OCI-LY3 (cell line): ENCODE data around the gene TBATA.

Experiments
- H2AFZ ChIP-seq: fragments of 200-600, 300-600 bp; shearing (Covaris generic); 2 replicates; pipeline ENCODE4 v1.6.0; 2014; ENCODE audit warnings: antibody characterized with exemption, low read depth, low read length
- H3K27ac ChIP-seq: fragments of 200-600, 300-600 bp; sonication (generic); 2 replicates; pipeline ENCODE4 v1.5.1; 2014; ENCODE audit warnings: mild to moderate bottlenecking, low read length, moderate library complexity, mixed read lengths
- H3K27me3 ChIP-seq: fragments of 200-600, 300-600 bp; sonication (generic); 2 replicates; pipeline ENCODE4 v1.6.1; 2014; ENCODE audit warnings: low read depth, low read length, mixed read lengths
- H3K36me3 ChIP-seq: fragments of 200-600, 300-600 bp; sonication (generic); replicated peaks from 2 replicates; pipeline ENCODE3; 2014; ENCODE audit warnings: low read depth, low read length, mixed read lengths
- H3K4me1 ChIP-seq: fragments of 300-600, 200-600 bp; sonication (generic); 2 replicates; pipeline ENCODE4 v1.6.1; 2014; ENCODE audit warnings: low read length, mixed read lengths
- H3K4me2 ChIP-seq: fragments of 200-600, 300-600 bp; sonication (generic); 2 replicates; pipeline ENCODE4 v1.6.1; 2014; ENCODE audit warnings: low read length, mixed read lengths
- H3K4me3 ChIP-seq: fragments of 300-600, 200-600 bp; sonication (generic); 2 replicates; pipeline ENCODE4 v1.5.1; 2014; ENCODE audit warnings: antibody characterized with exemption, mild to moderate bottlenecking, low read length, moderate library complexity
- H3K79me2 ChIP-seq: fragments of 300-600, 200-600 bp; shearing (Covaris generic); 2 replicates; pipeline ENCODE4 v1.6.1; 2014; ENCODE audit warnings: mild to moderate bottlenecking, low read length, mixed read lengths
- H3K9ac ChIP-seq: fragments of 300-600, 200-600 bp; shearing (Covaris generic); 2 replicates; pipeline ENCODE4 v1.6.0; 2014; ENCODE audit warnings: mild to moderate bottlenecking, low read length, moderate library complexity
- H3K9me3 ChIP-seq: fragments of 200-600, 300-600 bp; shearing (Covaris generic); 2 replicates; pipeline ENCODE4 v1.6.1; 2014; ENCODE audit warnings: low read length, mixed read lengths; ENCODE audit not compliant: insufficient read depth
- H4K20me1 ChIP-seq: fragments of 200-600, 300-600 bp; sonication (generic); 2 replicates; pipeline ENCODE4 v1.6.1; 2016; ENCODE audit warnings: low read length, mixed read lengths; ENCODE audit not compliant: insufficient read depth
- CTCF ChIP-seq: fragments of 200-600, 300-600 bp; sonication (generic); IDR thresholded peaks from 2 replicates; pipeline ENCODE4 v1.5.1; 2014; ENCODE audit warnings: antibody characterized with exemption, low read length, low read depth
- EZH2phosphoT487 ChIP-seq: fragments of 200-600 bp; shearing (Covaris generic); IDR thresholded peaks from 2 replicates; pipeline ENCODE4 v1.6.1; 2018; ENCODE audit warnings: antibody characterized with exemption, mixed run types, low read depth

The TBATA gene

GRCh38 chr10:70780772-70781171 lies 4.4 kb downstream of the TBATA start:
- no peak for TF ChIP-seq CTCF
- TF ChIP-seq EZH2phosphoT487 = no peak
- H3K4me3 ChIP-seq = no peak overlapping the region
- no peaks in the 10 kb centered on the region for H3K27me3 ChIP-seq
- H4K20me1 ChIP-seq = no peaks in the 10 kb centered on the region
- H3K9me3 ChIP-seq = no peaks in the 10 kb centered on the region
- no peak overlapping the region for H2AFZ ChIP-seq
- H3K9ac ChIP-seq = no peak overlapping the region
- no peaks in the 10 kb centered on the region for H3K79me2 ChIP-seq
- H3K36me3 ChIP-seq = no peaks in the 10 kb centered on the region
- no peak overlapping the region for H3K27ac ChIP-seq
- no peaks in the 10 kb centered on the region for H3K4me1 ChIP-seq
- H3K4me2 ChIP-seq = no peak overlapping the region

GRCh38 chr10:70780370-70780760 lies 4.8 kb downstream of the TBATA start:
- no peak overlapping the region for H3K4me2 ChIP-seq
- H3K9ac ChIP-seq = no peak overlapping the region
- H4K20me1 ChIP-seq = no peaks in the 10 kb centered on the region
- no peaks in the 10 kb centered on the region for H3K36me3 ChIP-seq
- H3K9me3 ChIP-seq = no peaks in the 10 kb centered on the region
- TF ChIP-seq CTCF (no peak), EZH2phosphoT487 (no peak)
- H2AFZ ChIP-seq = no peak overlapping the region
- H3K4me1 ChIP-seq = no peaks in the 10 kb centered on the region
- no peaks in the 10 kb centered on the region for H3K27me3 ChIP-seq
- H3K27ac ChIP-seq = no peak overlapping the region
- H3K79me2 ChIP-seq = no peaks in the 10 kb centered on the region
- no peak overlapping the region for H3K4me3 ChIP-seq

GRCh38 chr10:70779511-70780369 lies 5.4 kb downstream of the TBATA start:
- Histone ChIP-seq H3K9me3 (no peaks in the 10 kb centered on the region), H3K79me2 (no peaks in the 10 kb centered on the region), H3K27ac (no peak overlapping the region), H3K9ac (no peak overlapping the region), H3K4me3 (no peak overlapping the region), H2AFZ (no peak overlapping the region), H3K27me3 (no peaks in the 10 kb centered on the region), H4K20me1 (no peaks in the 10 kb centered on the region), H3K36me3 (no peaks in the 10 kb centered on the region), H3K4me2 (no peak overlapping the region), H3K4me1 (no peaks in the 10 kb centered on the region)
- no peak for TF ChIP-seq CTCF
- TF ChIP-seq EZH2phosphoT487 = no peak

GRCh38 chr10:70779088-70779487 lies 6.1 kb downstream of the TBATA start:
- no peaks in the 10 kb centered on the region for H4K20me1 ChIP-seq
- no peaks in the 10 kb centered on the region for H3K36me3 ChIP-seq
- H2AFZ ChIP-seq = no peak overlapping the region
- no peaks in the 10 kb centered on the region for H3K9me3 ChIP-seq
- H3K9ac ChIP-seq = no peak overlapping the region
- TF ChIP-seq CTCF = no peak
- TF ChIP-seq EZH2phosphoT487 = no peak
- no peak overlapping the region for H3K27ac ChIP-seq
- no peak overlapping the region for H3K4me2 ChIP-seq
- no peaks in the 10 kb centered on the region for H3K4me1 ChIP-seq
- H3K79me2 ChIP-seq = no peaks in the 10 kb centered on the region
- H3K4me3 ChIP-seq = no peak overlapping the region
- H3K27me3 ChIP-seq = no peaks in the 10 kb centered on the region
